Activated B cell treated with CpG ODN at 0.5 μM for 24 hours (primary cell): Measurements from ENCODE around the gene AGMO. TPM values are rescaled to one million over a fixed set of nuclear protein-coding genes. Genes with fewer than 3 reads are reported as not detected.

Experiments used
- ATAC-seq: fragments of 200-7000 bp; cut with Tn5 transposase; one replicate; pipeline ENCODE4 v1.10.0; 2021; ENCODE audit warnings: low read depth, mild to moderate bottlenecking, moderate library complexity
- CTCF ChIA-PET: fragments of 350-600 bp; sonication (Branson Sonifier 250); formaldehyde crosslinking; loops from one replicate; lab custom pipeline; 2021; ENCODE audit warnings: antibody characterized with exemption; lab: Charles Lee
- POLR2A ChIA-PET: fragments of 350-600 bp; sonication (Branson Sonifier 250); formaldehyde crosslinking; loops from one replicate; lab custom pipeline; 2021; ENCODE audit warnings: antibody characterized with exemption; lab: Charles Lee
- DNase-seq: peaks from one replicate; pipeline ENCODE4 v3.0.0; 2022
- H3K27ac Mint-ChIP-seq: one replicate; pipeline ENCODE4 v1.8.0; 2020; ENCODE audit warnings: mixed read lengths
- H3K27me3 Mint-ChIP-seq: one replicate; pipeline ENCODE4 v1.8.0; 2021; ENCODE audit warnings: mixed read lengths
- H3K36me3 Mint-ChIP-seq: one replicate; pipeline ENCODE4 v1.8.0; 2021; ENCODE audit warnings: low read depth, mixed read lengths
- H3K4me1 Mint-ChIP-seq: one replicate; pipeline ENCODE4 v1.8.0; 2021; ENCODE audit warnings: mixed read lengths
- H3K4me3 Mint-ChIP-seq: one replicate; pipeline ENCODE4 v1.8.0; 2020; ENCODE audit warnings: mild to moderate bottlenecking, mixed read lengths
- H3K9me3 Mint-ChIP-seq: one replicate; pipeline ENCODE4 v1.8.0; 2020; ENCODE audit warnings: mixed read lengths
- CTCF ChIP-seq: fragments of 200-600 bp; IDR thresholded peaks from one replicate; pipeline ENCODE4 v1.8.0; 2022; ENCODE audit warnings: antibody characterized with exemption, mild to moderate bottlenecking
- intact Hi-C: fragments of 100-400 bp; cut with micrococcal nuclease; formaldehyde crosslinking; loops from one replicate; pipeline ENCODE4 v1.15.1; 2024
- total RNA-seq: library from RNA; stranded (reverse); gene quantifications from 2 replicates; pipeline ENCODE4 v1.2.3, GENCODE V29; 2022

Gene AGMO
- total RNA-seq, 1 donor from 2014 or later = not detected

- Mint-ChIP-seq H3K27me3 (no peaks in the 10 kb centered on the region), H3K9me3 (peaks cover 2% of the 10 kb centered on the region), H3K4me1 (no peaks in the 10 kb centered on the region), H3K27ac (no peak overlapping the region), H3K4me3 (no peak overlapping the region), H3K36me3 (no peaks in the 10 kb centered on the region)
- intact Hi-C loops = no loop called here
- DNase-seq (no peak), ATAC-seq (no peak)
- ChIA-PET POLR2A (no interaction called here), CTCF (no interaction called here)
- no peak for TF ChIP-seq CTCF
Observed at GRCh38 chr7:15174485-15174884, 387.3 kb downstream of the AGMO start.

- no peak overlapping the region for H3K4me3 Mint-ChIP-seq
- intact Hi-C loops = no loop called here
Observed at GRCh38 chr7:15168489-15168888, 393.3 kb downstream of the AGMO start.

GRCh38 chr7:15167912-15168311 lies 393.9 kb downstream of the AGMO start:
- no peak for ATAC-seq
- ChIA-PET CTCF (no interaction called here), POLR2A (no interaction called here)
- no peak overlapping the region for H3K4me3 Mint-ChIP-seq
- TF ChIP-seq CTCF = no peak
- intact Hi-C loops = no loop called here
- H3K9me3 Mint-ChIP-seq = peaks cover 6% of the 10 kb centered on the region
- no peaks in the 10 kb centered on the region for H3K36me3 Mint-ChIP-seq
- H3K4me1 Mint-ChIP-seq = no peaks in the 10 kb centered on the region
- no peaks in the 10 kb centered on the region for H3K27me3 Mint-ChIP-seq
- no peak for DNase-seq
- no peak overlapping the region for H3K27ac Mint-ChIP-seq

More at GRCh38 chr7:15168489-15168888, 393.3 kb downstream of the AGMO start:
- DNase-seq = no peak
- Mint-ChIP-seq H3K4me1 (no peaks in the 10 kb centered on the region), H3K27me3 (no peaks in the 10 kb centered on the region), H3K27ac (no peak overlapping the region), H3K9me3 (peaks cover 6% of the 10 kb centered on the region), H3K36me3 (no peaks in the 10 kb centered on the region)
- ChIA-PET POLR2A (no interaction called here), CTCF (no interaction called here)
- ATAC-seq = no peak
- no peak for TF ChIP-seq CTCF

GRCh38 chr7:15166620-15167019 lies 395.2 kb downstream of the AGMO start:
- Mint-ChIP-seq H3K36me3 (no peaks in the 10 kb centered on the region), H3K4me1 (no peaks in the 10 kb centered on the region), H3K27me3 (no peaks in the 10 kb centered on the region), H3K4me3 (no peak overlapping the region), H3K27ac (no peak overlapping the region), H3K9me3 (peaks cover 6% of the 10 kb centered on the region)
- no peak for ATAC-seq
- POLR2A ChIA-PET = no interaction called here
- CTCF ChIA-PET = no interaction called here
- intact Hi-C loops = no loop called here
- no peak for TF ChIP-seq CTCF
- DNase-seq = no peak

- ChIA-PET POLR2A (no interaction called here), CTCF (no interaction called here)
- Mint-ChIP-seq H3K27me3 (no peaks in the 10 kb centered on the region), H3K4me3 (no peak overlapping the region), H3K4me1 (no peaks in the 10 kb centered on the region), H3K27ac (no peak overlapping the region), H3K36me3 (no peaks in the 10 kb centered on the region), H3K9me3 (peaks cover 8% of the 10 kb centered on the region)
- intact Hi-C loops = no loop called here
- no peak for DNase-seq
- no peak for TF ChIP-seq CTCF
- no peak for ATAC-seq
Observed at GRCh38 chr7:15159261-15159660, 402.6 kb downstream of the AGMO start.
